Mammary epithelial cell (primary cell): ENCODE data around the gene SDC3.

Experiments used
- EZH2 ChIP-seq: IDR thresholded peaks from 2 replicates; pipeline ENCODE4 v1.6.1; 2012; ENCODE audit warnings: low read length, inconsistent platforms, borderline replicate concordance
- TF ChIP-seq, protein P1 (sequence below), 2 donors: IDR thresholded peaks in 1 of 2; conservative IDR thresholded peaks in 1 of 2; 2 replicates each; pipeline ENCODE4 v1.5.1; 2011 to 2012; ENCODE audit warnings: inconsistent platforms in 2 of 2, low read length in 2 of 2, mild to moderate bottlenecking in 2 of 2, control low read depth in 1 of 2, low read depth in 1 of 2; ENCODE audit not compliant: insufficient read depth in 1 of 2; ENCODE audit errors: extremely low read depth in 1 of 2

DNA sequence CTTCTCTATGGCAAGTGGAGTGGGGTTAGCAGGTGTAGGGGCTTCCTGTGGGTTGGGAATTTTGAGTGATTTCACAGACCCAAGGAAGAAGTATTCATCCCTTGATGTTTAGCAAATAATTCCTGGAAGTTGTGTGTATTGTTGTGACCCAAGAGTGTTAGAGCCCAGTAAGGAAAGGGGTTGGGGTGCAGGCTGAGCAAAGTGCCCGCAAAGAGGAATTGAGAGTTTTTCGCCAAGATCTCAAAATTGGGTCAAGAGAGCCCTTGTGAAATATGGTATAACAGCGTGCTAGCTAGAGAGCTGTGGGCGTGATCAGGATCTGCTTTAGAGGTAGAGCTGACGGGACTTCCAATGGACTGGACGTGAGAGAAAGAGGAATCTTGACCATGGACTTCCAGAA, 78.0 kb downstream of the SDC3 start:
- TF ChIP-seq, protein P1, sequence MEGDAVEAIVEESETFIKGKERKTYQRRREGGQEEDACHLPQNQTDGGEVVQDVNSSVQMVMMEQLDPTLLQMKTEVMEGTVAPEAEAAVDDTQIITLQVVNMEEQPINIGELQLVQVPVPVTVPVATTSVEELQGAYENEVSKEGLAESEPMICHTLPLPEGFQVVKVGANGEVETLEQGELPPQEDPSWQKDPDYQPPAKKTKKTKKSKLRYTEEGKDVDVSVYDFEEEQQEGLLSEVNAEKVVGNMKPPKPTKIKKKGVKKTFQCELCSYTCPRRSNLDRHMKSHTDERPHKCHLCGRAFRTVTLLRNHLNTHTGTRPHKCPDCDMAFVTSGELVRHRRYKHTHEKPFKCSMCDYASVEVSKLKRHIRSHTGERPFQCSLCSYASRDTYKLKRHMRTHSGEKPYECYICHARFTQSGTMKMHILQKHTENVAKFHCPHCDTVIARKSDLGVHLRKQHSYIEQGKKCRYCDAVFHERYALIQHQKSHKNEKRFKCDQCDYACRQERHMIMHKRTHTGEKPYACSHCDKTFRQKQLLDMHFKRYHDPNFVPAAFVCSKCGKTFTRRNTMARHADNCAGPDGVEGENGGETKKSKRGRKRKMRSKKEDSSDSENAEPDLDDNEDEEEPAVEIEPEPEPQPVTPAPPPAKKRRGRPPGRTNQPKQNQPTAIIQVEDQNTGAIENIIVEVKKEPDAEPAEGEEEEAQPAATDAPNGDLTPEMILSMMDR (conservative IDR thresholded peaks at IDR 0.05 in 1 of 2, IDR thresholded peaks at IDR 0.05 in 1 of 2; ENCODE audit: extremely low read depth in 1 of 2, insufficient read depth in 1 of 2, low read depth in 1 of 2, low read length in 2 of 2), result no peak
- TF ChIP-seq EZH2, result no peak
